GM13977 (cell line): Measurements from ENCODE around the gene SCYL3.

Experiments used
- DNase-seq: peaks from one replicate; pipeline ENCODE4 v3.0.0; 2012; ENCODE audit warnings: low spot score
- in situ Hi-C: fragments of 300-500 bp; cut with MboI; formaldehyde crosslinking; loops from one replicate; pipeline ENCODE4 v1.12.0; 2022; ENCODE audit warnings: low sequenced_read_pairs, low pct_unique_long_range_greater_than_20kb, mixed read lengths, inconsistent platforms; ENCODE audit not compliant: unreplicated experiment
- TF ChIP-seq, protein P1 (sequence below): IDR thresholded peaks from 2 replicates; pipeline ENCODE4 v1.5.1; 2012; ENCODE audit warnings: mild to moderate bottlenecking, control low read depth; ENCODE audit not compliant: insufficient read depth; ENCODE audit errors: extremely low read depth, missing control alignments

Gene SCYL3

DNA sequence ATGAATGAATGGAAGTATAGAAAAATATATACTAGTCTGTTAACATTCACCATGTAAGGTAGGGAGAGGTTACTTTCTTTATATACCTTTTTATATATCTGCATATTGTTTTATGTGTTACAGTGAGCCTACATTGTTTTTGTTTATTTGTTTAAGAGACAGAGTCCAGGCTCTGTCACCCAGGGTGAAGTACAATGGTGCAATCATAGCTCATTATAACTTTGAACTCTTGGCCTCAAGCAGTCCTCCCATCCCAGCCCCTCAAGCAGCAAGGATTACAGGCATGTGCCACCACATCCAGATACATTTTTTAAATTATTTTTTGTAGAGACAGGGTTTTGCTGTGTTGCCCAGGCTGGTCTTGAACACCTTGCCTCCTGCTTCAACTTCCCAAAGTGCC, 7.4 kb upstream of the SCYL3 start:
- TF ChIP-seq, protein P1, sequence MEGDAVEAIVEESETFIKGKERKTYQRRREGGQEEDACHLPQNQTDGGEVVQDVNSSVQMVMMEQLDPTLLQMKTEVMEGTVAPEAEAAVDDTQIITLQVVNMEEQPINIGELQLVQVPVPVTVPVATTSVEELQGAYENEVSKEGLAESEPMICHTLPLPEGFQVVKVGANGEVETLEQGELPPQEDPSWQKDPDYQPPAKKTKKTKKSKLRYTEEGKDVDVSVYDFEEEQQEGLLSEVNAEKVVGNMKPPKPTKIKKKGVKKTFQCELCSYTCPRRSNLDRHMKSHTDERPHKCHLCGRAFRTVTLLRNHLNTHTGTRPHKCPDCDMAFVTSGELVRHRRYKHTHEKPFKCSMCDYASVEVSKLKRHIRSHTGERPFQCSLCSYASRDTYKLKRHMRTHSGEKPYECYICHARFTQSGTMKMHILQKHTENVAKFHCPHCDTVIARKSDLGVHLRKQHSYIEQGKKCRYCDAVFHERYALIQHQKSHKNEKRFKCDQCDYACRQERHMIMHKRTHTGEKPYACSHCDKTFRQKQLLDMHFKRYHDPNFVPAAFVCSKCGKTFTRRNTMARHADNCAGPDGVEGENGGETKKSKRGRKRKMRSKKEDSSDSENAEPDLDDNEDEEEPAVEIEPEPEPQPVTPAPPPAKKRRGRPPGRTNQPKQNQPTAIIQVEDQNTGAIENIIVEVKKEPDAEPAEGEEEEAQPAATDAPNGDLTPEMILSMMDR, result no peak
- in situ Hi-C loops, result loop anchor here (25.0 kb wide), 1 partner anchor 636 kb away; the partner anchor contains the start of gene GORAB
- no peak for DNase-seq

DNA sequence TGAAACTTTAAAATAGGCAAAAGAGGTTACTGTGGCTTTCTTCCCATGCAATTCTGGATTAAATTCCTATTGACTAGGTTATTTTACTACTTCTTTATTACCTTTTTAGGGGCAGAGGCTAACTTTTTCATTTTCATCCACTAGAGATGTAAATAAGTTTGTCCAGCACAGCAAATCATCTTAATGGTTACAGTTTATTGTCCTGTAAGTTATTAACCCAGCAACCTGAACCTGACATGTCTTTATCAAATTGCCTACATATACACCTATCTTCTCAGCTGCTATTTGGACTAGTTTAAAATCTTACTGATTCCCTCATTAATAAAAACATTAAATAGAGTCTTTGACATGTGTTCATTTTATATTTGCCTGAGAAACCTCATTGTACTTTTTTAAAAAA, 6.9 kb upstream of the SCYL3 start:
- no peak for DNase-seq
- in situ Hi-C loops, result loop anchor here (25.0 kb wide), 1 partner anchor 637 kb away; the partner anchor contains the start of gene GORAB
- TF ChIP-seq, protein P1, result no peak

DNA sequence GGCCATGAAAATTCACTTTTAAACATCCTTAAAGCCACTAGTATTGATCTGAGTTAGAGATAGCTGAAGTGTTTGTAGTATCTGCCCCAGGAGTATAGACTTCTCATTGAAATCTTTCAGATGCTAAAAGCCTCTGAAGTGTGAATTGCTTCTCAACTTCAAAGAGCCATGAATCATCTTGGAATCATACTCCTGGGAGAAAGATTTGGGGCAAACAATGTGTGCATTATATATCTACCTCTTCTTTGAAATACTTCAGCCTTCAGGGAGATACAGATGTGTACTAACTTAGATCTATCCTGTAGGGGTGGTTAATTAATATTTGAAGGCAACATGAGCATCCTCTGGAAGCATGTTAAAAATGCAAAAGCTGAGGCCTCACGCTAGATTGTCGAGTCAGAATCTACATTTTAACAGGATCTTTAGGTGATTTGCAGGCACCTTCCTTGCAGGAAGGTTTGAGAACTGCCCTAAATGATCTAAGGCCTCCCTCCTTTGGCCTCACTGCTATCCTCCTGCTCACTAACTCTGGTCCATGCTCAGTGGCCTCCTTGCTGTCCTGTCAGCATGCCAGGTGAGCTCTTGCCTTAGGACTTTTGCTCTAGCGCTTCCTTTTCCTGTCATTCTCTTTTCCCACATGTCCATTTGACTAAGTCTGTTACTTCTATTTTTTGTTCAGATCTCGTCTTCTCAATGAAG, 6.0 kb upstream of the SCYL3 start:
- in situ Hi-C loops, result loop anchor here (25.0 kb wide), 1 partner anchor 638 kb away; the partner anchor contains the start of gene GORAB
- TF ChIP-seq, protein P1, result no peak

DNA sequence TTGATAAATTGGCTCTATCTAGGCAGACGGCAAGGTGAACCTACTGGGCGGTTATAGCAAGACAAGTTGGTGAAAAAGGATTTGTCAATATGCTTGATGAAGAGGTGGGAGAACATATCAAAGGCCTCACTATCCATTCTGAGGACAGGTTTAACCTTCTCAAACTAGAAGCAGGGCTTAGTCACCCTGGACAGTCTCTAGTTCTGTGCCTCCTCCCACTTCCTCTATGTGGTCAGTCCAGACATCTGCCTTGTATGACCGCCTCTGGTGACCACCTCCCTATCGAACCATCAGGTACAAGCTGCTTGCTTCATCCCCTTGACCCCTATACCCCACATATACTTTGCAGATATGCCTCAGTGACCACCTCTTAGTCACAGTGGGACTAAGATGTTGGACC, 2.3 kb upstream of the SCYL3 start:
- no peak for DNase-seq
- TF ChIP-seq, protein P1, result no peak
- in situ Hi-C loops, result no loop called here

More for the DNA sequence above, 6.0 kb upstream of the SCYL3 start:
- DNase-seq, result no peak

DNA sequence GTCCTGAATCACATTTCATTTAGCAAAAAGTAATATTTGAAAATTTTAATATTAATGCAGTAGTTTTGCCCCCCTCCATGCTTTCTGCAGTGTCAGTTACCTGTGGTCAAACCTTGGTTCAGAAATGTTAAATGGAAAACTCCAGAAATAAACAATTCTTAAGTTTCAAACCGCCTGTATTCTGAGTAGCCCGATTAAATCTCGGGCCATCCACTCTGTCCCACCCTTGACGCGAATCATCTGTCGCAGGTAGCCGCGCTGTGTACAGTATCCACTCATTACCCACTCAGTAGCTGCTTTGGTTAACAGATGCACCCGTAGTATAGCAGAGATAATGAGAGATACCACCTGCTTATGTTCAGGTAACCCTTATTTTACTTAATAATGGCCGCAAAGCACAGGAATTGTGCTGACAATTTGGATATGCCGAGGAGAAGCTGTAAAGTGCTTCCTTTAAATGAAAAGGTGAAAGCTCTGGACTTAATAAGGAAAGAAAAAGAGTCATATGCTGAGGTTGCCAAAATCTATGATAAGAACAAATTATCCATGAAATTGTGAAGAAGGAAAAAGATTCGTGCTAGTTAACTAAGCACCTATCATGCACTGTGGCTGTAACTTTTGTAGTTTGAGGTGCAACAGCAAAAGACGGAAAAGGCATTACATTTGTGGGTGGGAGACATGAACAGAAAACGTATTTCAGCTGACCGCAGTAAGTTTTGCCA, 889 bp upstream of the SCYL3 start:
- in situ Hi-C loops, result no loop called here
- no peak for DNase-seq
- TF ChIP-seq, protein P1, result no peak

DNA sequence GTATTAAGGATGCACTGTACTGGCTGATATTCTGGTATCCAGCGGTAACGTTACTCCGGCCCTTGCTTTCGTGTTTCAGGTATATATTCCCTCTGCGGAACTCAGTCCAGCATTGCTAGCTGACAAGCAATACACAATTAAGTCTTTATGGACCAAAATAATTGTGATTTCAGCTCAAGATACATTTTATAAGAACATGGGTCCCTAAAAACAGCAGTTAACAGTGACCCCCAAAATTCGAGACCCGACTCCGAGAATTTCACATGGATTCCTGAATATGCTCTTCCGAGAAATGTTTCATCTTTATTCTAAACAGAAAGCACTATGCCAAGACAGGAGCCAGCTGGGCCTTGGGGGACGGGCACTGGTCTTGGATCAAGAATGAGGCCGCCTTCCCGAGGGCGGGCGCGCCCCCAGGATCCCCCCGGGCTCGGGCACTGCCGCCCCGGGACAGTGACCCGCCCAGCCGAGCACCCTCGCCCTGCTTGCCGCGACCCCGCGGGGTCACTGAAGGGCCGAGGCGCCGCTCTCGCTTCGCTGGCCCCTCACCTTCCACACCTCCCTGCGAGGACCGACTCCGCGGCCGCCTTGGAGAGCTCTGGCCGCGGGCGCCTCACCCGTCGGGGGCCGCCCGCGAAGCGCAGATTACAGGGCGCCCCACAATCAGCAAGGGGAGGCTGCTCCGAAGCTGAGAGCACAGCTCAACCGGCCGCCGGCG, 610 bp downstream of the SCYL3 start:
- TF ChIP-seq, protein P1, result no peak
- peak; percentile 30 for DNase-seq
- in situ Hi-C loops, result no loop called here
